Measurements from ENCODE around the gene MCM3AP.

The MCM3AP gene

DNA sequence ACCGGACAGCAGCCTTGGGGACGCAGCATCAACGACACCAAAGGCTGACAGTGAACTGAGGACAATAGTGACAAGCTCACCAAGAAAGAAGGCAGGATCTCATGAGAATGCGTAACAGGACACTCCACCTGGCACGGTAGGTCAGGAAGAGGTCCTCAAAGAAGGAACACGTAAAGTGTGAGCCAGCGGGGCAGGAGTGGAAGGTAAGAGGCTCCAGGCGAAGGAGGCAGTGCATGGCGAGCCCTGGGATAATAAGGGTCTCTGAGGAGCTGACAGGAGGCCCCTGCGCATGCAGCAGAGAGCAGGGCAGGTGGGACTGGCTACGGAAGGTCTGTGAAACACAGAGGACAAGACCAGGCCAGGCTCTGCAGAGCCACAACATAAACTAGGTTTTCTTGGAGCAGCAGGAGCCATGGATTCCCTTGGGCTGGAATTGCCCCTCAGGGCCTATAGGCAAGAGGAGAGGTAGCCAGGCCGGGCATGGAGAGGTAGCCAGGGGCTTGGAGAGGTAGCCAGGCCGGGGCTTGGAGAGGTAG, 65.1 kb downstream of the MCM3AP start:
- Histone ChIP-seq H3K9ac (no peak overlapping the region), H3K27ac (no peak overlapping the region), H4K20me1 (peaks cover 5 to 93% (median 59%) of the 10 kb centered on the region in 11 experiments; a peak in 16 of 22 replicates), H3K27me3 (no peaks in the 10 kb centered on the region), H3K4me1 (peaks cover 2 to 33% (median 23%) of the 10 kb centered on the region in 10 experiments; a peak in 16 of 20 replicates), H3K36me3 (peaks cover 0 to 78% (median 49%) of the 10 kb centered on the region in 11 experiments; a peak in 18 of 22 replicates), H3K4me3 (no peak overlapping the region), H3K4me2 (no peak overlapping the region), H3K9me3 (replicated peaks in 1 of 11) (no peaks in the 10 kb centered on the region)
- no peak for TF ChIP-seq Cebpa-rat (IDR thresholded peaks at IDR 0.05)

DNA sequence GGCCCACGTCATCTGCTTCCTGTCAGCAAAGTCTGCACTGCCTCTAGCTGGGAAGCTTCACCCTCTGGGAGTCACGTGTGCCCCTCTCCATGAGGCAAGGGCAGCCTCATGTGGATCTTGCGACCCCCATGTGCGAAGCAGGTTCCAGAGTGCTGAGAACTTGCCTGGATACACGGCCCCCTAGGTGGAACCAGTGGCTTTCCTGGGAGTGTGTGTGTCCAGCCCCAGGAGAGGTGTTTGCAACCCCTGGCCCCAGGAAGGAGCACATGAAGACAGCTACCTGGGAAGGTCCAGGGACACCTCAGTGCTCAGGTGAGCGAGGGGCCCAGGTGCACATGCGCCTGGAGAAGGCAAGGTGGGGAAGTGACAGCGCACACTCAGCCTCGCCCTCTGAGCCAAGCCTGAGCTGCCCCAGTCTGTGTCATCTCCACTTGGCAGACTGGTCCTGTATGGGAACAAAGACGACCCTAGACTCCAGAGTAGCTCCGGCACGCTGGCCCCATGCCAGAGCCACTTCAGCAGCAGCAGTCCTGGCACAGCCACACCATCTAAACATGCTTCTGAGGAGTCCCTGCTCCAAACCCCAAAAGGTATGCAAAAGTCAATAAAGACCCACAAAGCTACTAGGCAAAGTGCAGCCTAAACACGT, 65.7 kb downstream of the MCM3AP start:
- no peak for TF ChIP-seq Cebpa-rat (IDR thresholded peaks at IDR 0.05)
- Histone ChIP-seq H3K4me3 (no peak overlapping the region), H3K36me3 (peaks cover 0 to 82% (median 49%) of the 10 kb centered on the region in 11 experiments; a peak in 18 of 22 replicates), H3K9ac (peak overlapping the region in 1 of 11 experiments; percentile 26; a peak in 1 of 22 replicates), H3K9me3 (replicated peaks in 1 of 11) (no peaks in the 10 kb centered on the region), H4K20me1 (peaks cover 5 to 91% (median 61%) of the 10 kb centered on the region in 11 experiments; a peak in 16 of 22 replicates), H3K4me2 (peak overlapping the region in 6 of 11 experiments; percentile 12 to 38 (median 14); a peak in 8 of 22 replicates), H3K27ac (no peak overlapping the region), H3K4me1 (peaks cover 0 to 33% (median 23%) of the 10 kb centered on the region in 10 experiments; a peak in 14 of 20 replicates), H3K27me3 (no peaks in the 10 kb centered on the region)

DNA sequence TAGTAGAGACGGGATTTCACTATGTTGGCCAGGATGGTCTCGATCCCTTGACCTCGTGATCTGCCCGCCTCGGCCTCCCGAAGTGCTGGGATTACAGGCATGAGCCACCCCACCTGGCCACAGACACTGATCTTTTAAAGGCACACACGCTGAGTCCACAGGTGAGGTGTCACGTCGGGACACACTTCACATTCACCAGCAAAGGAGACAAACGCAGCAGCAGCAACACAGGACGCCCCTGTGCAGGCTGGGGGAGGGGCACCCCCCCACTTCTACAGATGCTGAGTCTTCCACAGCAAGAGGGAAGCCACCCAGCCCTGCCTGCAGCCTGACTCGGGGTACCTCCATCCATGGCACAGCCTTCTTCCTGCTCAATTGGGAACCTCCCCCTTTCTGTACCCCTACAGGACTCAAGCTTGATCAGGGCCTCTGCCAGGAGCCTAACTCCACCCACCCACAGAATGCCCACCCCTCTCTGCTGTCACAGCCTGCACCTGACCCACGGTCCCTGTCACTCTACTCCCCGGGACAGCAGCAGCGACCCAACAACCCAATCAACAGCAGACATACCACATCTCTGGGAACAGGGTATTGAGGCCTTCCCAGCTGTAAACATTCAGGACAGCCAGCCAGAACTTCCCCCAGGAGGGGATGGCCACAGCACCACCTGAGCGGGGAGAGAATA, 66.4 kb downstream of the MCM3AP start:
- Histone ChIP-seq H3K4me2 (peak overlapping the region in 6 of 11 experiments; percentile 12 to 38 (median 14); a peak in 7 of 22 replicates), H3K27ac (no peak overlapping the region), H3K27me3 (no peaks in the 10 kb centered on the region), H3K9me3 (replicated peaks in 1 of 11) (no peaks in the 10 kb centered on the region), H3K36me3 (peaks cover 0 to 89% (median 51%) of the 10 kb centered on the region in 11 experiments; a peak in 18 of 22 replicates), H3K4me3 (no peak overlapping the region), H4K20me1 (peaks cover 5 to 91% (median 59%) of the 10 kb centered on the region in 11 experiments; a peak in 16 of 22 replicates), H3K4me1 (peaks cover 0 to 37% (median 23%) of the 10 kb centered on the region in 10 experiments; a peak in 14 of 20 replicates), H3K9ac (peak overlapping the region in 1 of 11 experiments; percentile 26; a peak in 1 of 22 replicates)
- TF ChIP-seq Cebpa-rat (IDR thresholded peaks at IDR 0.05): no peak

DNA sequence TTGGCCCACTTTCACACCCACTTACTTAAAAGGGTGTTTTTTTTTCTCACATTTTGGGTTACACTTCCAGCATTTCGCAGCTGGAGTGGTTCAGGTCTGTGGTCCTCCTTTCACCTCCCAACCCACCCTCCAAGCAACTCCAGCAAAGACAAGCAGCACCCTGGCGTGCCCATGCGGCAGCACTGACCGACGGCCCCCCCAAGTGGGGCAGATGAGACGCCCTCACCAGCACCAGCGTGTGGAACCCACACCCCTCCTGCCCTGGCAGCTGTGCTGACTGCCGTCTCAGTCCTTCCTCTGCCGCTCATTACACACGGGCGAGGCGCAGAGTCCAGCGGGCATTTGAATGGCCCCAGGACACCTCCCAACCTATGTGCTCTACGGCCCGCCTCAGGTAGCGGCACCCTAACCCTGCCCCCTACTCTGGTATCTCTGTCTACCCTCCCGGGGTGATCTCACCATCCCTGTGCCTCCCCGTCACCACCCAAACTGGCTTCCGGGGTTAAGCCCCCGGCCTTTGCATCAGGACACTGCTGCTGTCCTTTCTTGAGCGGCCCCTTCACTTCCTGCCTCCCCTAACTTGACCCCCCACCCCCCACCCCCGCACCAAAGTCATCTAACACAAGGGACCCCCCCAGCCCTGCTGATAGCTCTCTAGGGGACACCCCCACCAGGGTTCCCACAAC, 67.8 kb downstream of the MCM3AP start:
- Histone ChIP-seq H3K4me3 (no peak overlapping the region), H3K36me3 (peaks cover 0 to 94% (median 55%) of the 10 kb centered on the region in 11 experiments; a peak in 18 of 22 replicates), H3K4me2 (peak overlapping the region in 5 of 11 experiments; percentile 11 to 27 (median 25); a peak in 7 of 22 replicates), H3K27ac (peak overlapping the region in 1 of 11 experiments; percentile 42; a peak in 2 of 22 replicates), H3K27me3 (no peaks in the 10 kb centered on the region), H4K20me1 (peaks cover 3 to 94% (median 59%) of the 10 kb centered on the region in 11 experiments; a peak in 16 of 22 replicates), H3K4me1 (peaks cover 0 to 37% (median 23%) of the 10 kb centered on the region in 10 experiments; a peak in 14 of 20 replicates), H3K9me3 (replicated peaks in 1 of 11) (no peaks in the 10 kb centered on the region), H3K9ac (peak overlapping the region in 3 of 11 experiments; percentile 12 to 35 (median 26); a peak in 3 of 22 replicates)
- TF ChIP-seq Cebpa-rat (IDR thresholded peaks at IDR 0.05): no peak

DNA sequence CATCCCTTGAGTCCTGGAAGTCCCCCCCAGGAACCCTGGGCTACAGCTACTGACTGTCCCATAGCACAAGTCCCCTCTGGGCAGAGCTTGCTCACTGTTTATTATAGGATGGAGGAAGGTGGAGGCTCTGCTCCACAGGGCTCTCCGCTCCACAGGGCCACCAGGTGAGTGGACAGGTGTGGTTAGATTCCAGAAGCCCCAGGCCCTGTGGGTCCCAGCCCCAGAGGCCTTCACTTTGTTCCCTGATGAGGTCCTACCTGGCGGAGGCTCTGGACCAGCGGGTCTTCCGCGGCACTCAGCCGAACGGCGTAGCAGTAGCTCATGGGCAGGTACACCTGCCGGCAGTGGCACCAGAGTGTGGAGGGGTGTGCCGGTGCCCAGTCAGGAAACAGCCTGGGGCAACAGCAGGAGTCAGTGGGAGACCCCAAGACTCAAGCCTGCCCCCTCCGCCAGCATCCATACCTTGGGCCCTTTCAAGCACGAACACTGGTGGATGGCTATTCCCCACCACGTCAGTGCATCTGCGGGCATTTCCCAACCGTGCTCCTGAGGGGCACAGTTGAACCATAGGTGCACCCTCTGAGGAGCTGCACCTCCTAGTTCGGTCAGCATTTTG, 69.2 kb downstream of the MCM3AP start:
- TF ChIP-seq Cebpa-rat (IDR thresholded peaks at IDR 0.05): no peak

DNA sequence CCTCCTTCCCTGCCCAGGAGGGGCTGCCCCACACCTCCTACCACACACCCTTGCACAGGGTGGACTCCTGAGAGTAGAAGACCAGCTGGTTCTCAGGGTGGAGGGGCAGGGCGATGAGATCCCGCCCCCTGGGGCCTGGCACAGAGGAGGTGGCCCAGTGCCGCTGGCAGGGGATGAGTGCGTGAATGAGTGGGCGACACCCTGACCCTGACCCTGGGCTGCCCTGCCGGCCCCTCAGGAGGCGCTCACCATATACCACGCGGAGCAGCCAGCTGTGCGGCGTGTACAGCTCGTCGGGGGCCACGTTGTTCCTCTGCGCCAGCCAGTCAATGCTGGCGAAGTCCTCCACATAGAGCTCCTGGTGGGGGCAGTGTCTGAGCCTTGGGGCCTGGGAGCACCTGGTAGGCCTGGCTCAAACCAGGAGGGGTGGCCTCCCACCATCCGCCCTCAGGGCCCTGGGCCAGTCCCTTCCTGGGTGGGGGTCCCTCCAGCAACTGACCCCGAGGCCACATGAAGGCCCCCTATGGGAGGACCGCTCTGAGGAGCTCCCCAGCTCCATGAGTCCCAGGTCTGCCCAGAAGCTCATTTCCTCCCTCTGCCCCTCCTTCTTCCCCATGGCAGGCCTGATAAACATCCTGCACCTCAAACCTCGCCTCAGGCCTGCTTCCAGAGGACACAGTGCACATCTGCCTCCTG, 69.8 kb downstream of the MCM3AP start:
- H3K4me3 ChIP-seq: no peak overlapping the region
- no peak overlapping the region for H3K27ac ChIP-seq
- TF ChIP-seq Cebpa-rat (IDR thresholded peaks at IDR 0.05): no peak
- no peak overlapping the region for H3K4me2 ChIP-seq
- H3K27me3 ChIP-seq: no peaks in the 10 kb centered on the region
- no peak overlapping the region for H3K9ac ChIP-seq
- H4K20me1 ChIP-seq: peaks cover 0 to 93% (median 47%) of the 10 kb centered on the region in 11 experiments; a peak in 15 of 22 replicates
- H3K36me3 ChIP-seq: peaks cover 0 to 94% (median 36%) of the 10 kb centered on the region in 11 experiments; a peak in 14 of 22 replicates
- peaks cover 0 to 45% (median 23%) of the 10 kb centered on the region in 10 experiments; a peak in 14 of 20 replicates for H3K4me1 ChIP-seq
- no peaks in the 10 kb centered on the region for H3K9me3 ChIP-seq (replicated peaks in 1 of 11)

More for the DNA sequence above, 69.2 kb downstream of the MCM3AP start:
- H3K9me3 ChIP-seq (replicated peaks in 1 of 11): no peaks in the 10 kb centered on the region
- no peak overlapping the region for H3K9ac ChIP-seq
- peaks cover 0 to 39% (median 23%) of the 10 kb centered on the region in 10 experiments; a peak in 14 of 20 replicates for H3K4me1 ChIP-seq
- no peak overlapping the region for H3K4me2 ChIP-seq
- H3K4me3 ChIP-seq: no peak overlapping the region
- H3K27me3 ChIP-seq: no peaks in the 10 kb centered on the region
- no peak overlapping the region for H3K27ac ChIP-seq
- H3K36me3 ChIP-seq: peaks cover 0 to 94% (median 41%) of the 10 kb centered on the region in 11 experiments; a peak in 15 of 22 replicates
- peaks cover 0 to 94% (median 53%) of the 10 kb centered on the region in 11 experiments; a peak in 15 of 22 replicates for H4K20me1 ChIP-seq

DNA sequence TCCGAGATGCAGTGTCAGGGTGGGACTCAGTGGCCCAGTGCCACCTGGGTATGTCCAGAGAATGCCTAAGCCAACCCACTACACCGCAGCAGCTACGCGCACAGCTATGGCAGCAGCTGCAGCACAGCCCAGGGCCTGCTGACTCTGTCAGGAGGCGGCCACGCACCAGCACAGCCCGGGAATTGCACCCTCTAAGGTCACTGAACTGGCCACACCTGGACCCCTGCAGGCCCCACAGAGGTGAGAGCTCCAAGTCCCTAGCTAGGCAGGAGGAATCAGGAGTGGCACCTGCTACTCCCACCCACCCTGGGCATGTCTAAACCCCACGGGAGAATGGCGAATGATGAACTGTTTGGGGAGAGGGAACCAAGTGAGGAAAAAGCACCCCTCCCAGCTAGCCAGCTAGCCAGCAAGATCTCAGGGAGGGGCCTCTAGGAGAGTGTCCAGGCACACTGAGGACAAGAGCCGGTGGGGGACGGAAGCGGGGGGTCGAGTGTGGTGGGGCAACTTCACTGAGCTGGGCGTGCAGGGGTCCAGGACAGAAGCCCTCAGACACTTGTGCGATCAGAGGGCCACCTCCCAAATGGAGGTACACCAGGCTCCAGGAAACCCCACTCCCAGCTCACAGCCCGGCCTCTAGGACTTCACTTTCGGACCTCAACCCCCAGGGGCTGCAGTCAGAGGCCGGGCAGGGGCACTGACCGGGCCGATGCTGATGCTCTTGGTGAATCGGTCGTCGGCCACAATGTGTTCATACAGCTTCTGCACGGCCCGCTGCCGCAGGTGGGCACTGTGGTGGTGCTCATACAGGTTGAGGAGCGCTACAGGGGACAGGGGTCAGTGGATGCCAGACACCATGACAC, 70.7 kb downstream of the MCM3AP start:
- no peak for TF ChIP-seq Cebpa-rat (IDR thresholded peaks at IDR 0.05)
- Histone ChIP-seq H3K4me1 (peaks cover 0 to 47% (median 20%) of the 10 kb centered on the region in 10 experiments; a peak in 14 of 20 replicates), H3K4me3 (no peak overlapping the region), H3K36me3 (peaks cover 0 to 94% (median 34%) of the 10 kb centered on the region in 11 experiments; a peak in 14 of 22 replicates), H3K9ac (no peak overlapping the region), H3K27me3 (no peaks in the 10 kb centered on the region), H3K4me2 (no peak overlapping the region), H4K20me1 (peaks cover 0 to 91% (median 38%) of the 10 kb centered on the region in 11 experiments; a peak in 14 of 22 replicates), H3K9me3 (replicated peaks in 1 of 11) (no peaks in the 10 kb centered on the region), H3K27ac (no peak overlapping the region)
